Neural progenitor cell (in vitro differentiated cells): Measurements from ENCODE around the gene LDAH.

ENCODE experiments used
- EZH2 ChIP-seq: fragments of 200-600 bp; sonication (generic); IDR thresholded peaks from 2 replicates; pipeline ENCODE4 v1.6.1; 2017; ENCODE audit warnings: antibody characterized with exemption, mild to moderate bottlenecking, moderate library complexity
- EZH2phosphoT487 ChIP-seq: fragments of 200-600 bp; sonication (generic); IDR thresholded peaks from 2 replicates; pipeline ENCODE4 v1.6.1; 2017; ENCODE audit warnings: antibody characterized with exemption
- TF ChIP-seq, protein P1 (sequence below): fragments of 200-600 bp; sonication (generic); IDR thresholded peaks from 2 replicates; pipeline ENCODE4 v1.5.1; 2017; ENCODE audit warnings: antibody characterized with exemption, mild to moderate bottlenecking

DNA sequence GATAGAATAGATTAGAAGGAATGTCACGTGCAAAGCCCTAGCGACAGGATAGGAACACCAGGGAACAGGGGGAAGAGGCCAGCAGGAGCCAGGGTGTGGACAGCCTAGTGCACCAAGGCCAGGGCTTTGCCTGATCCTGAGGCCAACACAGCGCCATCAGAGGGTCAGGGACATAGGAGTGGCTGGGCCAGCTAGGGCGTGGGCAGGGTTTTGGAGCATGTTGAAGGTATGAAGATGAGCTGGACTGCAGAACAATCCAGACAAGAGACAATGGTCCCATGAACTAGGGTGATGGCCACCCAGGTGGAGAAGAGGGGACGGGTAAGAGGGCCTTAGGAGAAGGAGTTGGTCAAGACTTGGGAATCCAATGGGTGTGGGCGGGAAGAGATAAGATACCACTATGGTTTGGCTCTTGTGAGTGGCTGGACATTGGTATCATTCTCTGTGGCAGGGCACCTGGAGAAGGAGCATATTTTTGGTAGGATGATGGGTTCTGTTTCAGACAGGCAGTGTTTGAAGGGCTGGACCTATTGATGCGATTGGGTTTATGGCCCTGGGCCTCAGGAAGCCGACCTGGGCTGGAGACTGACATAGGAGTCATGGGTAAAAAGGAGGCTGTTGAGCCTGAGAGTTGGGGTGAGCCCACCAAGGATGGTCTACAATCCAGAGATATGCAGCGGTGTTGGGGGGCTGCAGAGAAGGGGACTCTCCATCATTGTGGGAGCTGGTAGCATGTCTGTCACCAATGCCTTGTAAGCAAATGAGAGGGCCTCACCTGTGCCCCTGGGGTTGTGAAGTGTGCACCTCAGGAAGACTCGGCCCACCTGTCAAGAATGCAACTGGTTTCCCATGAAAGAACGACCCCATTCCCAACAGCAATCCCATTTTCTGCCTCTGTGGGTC lies 170.0 kb downstream of the LDAH start:
- TF ChIP-seq, protein P1, sequence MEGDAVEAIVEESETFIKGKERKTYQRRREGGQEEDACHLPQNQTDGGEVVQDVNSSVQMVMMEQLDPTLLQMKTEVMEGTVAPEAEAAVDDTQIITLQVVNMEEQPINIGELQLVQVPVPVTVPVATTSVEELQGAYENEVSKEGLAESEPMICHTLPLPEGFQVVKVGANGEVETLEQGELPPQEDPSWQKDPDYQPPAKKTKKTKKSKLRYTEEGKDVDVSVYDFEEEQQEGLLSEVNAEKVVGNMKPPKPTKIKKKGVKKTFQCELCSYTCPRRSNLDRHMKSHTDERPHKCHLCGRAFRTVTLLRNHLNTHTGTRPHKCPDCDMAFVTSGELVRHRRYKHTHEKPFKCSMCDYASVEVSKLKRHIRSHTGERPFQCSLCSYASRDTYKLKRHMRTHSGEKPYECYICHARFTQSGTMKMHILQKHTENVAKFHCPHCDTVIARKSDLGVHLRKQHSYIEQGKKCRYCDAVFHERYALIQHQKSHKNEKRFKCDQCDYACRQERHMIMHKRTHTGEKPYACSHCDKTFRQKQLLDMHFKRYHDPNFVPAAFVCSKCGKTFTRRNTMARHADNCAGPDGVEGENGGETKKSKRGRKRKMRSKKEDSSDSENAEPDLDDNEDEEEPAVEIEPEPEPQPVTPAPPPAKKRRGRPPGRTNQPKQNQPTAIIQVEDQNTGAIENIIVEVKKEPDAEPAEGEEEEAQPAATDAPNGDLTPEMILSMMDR, result no peak
- TF ChIP-seq EZH2phosphoT487 (no peak), EZH2 (no peak)
